HG03442 (cell line): ENCODE results near the gene S100A7A.

Source experiments
- ATAC-seq: cut with Tn5 transposase; IDR thresholded peaks from one replicate; pipeline ENCODE4 v1.9.1; 2021; ENCODE audit warnings: mild to moderate bottlenecking, moderate library complexity; ENCODE audit not compliant: unreplicated experiment

The S100A7A gene

DNA sequence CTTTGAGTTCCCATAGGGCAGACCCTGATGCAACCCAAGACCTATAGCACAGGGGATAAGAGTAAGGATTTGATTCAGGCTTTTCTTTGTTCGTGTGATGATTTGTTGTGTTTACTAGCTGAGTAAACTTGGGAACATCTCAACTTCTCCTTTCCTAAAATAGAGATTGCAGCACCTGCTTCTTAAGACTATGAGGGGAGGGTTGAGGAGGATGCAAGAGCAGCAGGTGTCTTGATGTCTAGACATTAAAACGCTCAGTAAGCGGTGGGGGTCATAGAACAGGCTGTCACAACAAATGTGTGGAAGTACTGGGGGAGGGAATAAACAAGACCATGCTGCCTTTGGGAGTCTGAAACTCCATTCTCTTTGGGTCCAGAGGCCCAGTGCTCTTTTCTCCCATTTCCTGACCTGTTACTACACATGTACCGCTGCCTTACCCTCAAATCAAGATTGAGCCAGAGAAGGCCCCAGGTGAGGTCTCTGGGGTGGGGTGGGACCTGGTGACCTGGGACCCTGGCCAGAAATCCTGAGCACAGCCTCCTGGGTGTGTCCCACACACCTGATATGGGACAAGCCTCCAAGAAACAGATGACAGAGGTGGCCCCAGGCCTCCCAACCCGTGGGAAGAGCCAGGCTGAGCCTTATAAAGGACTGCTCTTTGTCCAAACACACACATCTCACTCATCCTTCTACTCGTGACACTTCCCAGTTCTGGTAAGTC, at the start of gene S100A7A:
S100A7A (plus strand) TSS at position 671 of the 721 bp plus-strand sequence. CDS start 1,563 bp downstream, outside the sequence.
- no peak for ATAC-seq

DNA sequence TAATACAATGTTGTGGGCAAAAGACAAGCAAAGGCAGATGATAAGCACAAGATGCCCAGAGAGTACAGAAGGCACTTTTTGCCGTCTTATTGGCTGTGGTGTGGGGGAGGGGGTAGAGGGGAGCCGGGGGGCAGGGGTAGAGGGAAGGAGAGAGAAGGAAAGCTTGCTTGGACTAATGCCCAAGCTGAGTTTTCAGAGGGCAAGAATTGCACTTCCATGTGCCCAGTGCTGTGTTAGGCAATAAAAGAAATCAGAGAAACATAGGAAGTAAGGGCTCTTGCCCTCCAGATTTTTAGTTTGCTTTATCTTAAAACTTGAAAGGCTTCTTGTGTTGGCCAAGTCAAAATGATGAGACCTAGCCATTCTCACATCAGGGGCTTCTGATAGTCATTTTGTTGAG, 49.2 kb upstream of the S100A7A start:
- ATAC-seq = no peak

DNA sequence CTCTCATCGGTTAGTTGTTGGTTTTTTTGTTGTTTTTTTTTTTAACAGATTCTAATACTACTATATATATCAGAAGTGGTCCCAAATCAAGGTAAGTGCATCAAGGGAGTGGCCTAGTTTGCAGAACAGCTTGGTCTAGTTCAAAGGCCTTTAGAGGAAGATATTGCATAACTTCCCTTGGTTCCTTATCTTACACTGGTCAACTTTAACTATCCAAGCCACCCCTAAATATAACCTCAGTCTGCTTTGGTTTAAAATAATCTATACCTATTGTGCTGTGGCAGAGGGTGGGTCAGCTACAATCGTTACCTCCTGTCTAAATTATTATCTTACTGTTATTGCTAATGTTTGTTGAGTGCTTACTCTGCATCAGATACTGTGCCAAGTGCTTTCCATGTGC, 47.8 kb upstream of the S100A7A start:
- ATAC-seq = no peak

DNA sequence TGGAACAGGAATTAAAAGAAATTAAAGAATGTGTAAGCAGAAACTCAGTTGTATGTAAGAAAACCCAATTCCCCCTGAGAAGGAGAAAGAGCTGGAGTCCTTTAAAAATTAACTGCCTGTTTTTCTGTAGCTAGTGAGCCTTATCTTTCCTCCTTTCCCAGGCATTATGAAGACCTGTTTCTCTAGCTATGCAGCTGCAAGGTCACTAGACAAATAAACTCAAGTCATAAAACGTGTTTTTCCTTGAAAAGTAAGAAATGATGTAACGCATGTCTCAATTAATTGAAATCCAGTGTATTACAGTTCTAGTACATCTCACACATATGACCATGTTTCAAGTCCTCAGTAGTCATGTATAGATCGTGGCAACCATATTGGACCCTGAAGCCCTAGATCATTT, 46.2 kb upstream of the S100A7A start:
- no peak for ATAC-seq

DNA sequence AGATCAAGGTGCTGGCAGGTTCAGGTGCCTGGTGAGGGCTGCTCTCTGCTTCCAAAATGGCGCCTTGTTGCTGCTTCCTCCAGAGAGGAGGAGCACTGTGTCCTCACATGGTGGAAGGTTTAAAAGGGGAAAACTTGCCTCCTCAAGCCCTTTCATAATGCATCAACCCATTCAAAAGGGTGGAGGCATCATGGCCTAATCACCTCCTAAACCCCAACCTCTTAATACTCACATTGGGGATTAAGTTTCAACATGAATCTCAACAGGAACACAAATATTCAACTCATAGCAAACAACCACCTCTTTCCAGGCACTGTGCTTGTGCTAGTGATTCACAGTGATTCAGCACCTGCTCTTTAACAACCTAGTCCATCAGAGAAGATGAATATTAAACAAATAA, 45.1 kb upstream of the S100A7A start:
- no peak for ATAC-seq

DNA sequence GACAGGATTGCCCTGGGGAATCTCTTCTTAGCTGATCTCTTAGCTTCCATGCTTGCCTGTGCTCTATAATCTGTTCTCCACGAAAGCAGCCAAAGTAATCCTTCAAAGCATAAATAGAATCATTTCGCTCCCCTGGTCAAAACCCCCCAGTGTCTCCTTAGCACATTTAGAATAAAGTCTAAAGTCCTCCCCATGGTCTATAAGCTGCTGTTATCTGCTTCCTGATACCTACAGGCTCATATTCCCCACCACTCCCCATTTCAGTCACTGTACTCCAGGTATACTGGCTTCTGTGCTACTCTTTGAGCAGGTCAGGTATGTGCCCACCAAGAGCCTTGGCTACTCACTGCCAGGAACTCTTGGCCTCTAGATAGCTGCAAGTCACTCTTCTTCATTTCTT, 43.7 kb upstream of the S100A7A start:
- no peak for ATAC-seq

DNA sequence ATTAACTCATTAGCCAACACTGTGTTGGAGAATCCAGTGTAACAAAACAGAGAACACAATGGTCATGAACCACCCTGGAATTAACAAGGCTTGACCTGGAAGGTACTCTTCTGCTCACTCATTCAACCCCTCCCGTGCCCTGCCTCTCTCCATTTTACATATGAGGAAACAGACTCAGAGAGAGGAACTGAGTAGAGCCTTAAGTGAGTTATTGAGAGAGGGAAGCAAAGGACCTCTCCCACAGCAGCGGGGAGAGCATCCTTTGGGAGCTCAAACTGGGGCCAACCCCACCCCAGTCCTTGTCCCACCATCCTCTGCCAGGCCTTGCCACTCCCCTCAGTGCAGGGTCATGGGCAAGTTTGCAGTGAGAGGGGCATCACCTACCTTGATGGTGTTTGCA, 42.2 kb upstream of the S100A7A start:
- no peak for ATAC-seq

DNA sequence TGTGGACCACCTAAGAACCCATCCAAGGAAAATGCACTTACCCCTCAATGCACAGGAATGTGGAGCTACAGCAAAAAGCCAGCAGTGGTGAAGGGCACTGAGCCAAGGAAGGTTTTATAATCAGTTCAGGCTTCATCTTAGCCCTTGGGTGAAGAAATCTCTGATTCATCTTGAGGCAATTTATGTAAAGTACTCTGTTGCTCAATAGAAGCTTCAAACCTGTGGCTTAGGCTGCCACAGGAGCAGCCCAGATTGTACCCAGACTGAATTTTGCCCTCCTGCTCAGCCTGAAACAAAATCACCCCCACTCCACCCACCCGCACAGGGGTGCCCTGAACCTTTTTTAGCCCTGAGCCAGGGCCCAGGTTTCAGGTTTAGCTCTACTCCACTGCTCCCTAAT, 40.8 kb upstream of the S100A7A start, which contains the start of gene S100A12:
S100A12 (minus strand) TSS at position 111 of the 400 bp plus-strand sequence. CDS start 1,029 bp downstream, outside the sequence.
- no peak for ATAC-seq

DNA sequence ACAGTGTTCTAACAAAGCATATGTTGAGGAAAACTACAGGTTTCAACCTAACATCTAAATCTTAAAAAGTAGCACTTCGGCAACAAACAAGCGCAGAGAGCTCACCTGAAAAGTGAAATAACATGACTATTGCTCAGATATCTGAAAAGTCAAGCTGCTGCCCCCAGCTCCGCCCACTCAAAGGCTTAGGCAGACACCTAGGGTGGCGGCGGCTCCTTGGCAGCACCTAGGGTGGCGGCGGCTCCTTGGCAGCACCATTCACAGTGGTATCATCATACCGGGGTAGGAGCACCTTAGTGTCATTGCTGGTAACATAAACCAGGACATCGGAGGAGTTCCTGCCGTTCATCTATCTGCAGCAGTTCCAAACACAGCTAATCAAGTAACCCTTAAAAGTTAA, 36.7 kb upstream of the S100A7A start:
- ATAC-seq = no peak

DNA sequence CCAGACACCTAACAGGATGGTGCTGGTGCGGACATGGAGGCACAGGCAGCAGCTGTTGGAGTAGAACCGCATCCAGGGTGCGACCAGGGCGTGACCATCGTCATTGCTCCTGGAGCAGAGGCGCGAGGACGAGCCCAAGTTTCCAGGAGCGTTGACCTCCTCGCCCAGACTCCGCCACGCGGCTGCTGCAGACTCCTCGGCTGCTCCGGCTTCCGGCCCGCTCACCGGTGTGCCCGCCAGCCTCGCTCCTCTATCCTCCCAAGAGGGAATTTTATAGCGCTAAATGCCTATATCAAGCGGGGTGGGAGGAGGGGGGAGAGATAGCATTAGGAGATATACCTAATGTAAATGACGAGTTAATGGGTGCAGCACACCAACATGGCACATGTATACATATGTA, 35.6 kb upstream of the S100A7A start:
- no peak for ATAC-seq

DNA sequence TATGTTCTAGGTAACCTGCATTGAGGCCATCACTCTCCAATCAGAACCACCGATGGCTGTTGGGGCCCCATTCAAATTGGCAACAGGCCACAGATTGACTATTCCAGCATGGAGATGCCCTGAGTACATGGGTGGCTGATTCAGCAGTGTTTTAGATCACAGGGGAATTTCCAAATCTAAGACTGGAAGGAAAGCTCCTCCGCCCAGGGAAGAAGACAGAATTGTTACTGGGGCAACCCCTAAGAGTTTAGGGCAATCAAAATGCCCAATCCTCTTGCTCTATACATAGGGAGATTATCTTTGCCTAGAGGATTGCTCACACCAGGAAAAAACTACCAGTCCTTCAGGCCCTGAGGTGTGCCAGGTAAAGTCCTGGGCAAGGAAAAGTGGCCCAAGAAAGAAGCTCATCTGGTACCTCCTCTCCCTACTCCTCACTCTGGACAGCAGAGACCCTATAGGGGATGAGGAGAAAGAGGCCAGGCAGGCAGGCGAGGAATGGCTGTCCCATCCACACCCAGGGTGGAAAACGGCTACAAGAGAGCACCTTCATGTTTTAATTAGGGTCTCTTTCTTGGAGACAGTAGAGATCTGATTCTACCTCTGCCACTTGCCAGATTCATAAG, 31.3 kb upstream of the S100A7A start:
- ATAC-seq = no peak

DNA sequence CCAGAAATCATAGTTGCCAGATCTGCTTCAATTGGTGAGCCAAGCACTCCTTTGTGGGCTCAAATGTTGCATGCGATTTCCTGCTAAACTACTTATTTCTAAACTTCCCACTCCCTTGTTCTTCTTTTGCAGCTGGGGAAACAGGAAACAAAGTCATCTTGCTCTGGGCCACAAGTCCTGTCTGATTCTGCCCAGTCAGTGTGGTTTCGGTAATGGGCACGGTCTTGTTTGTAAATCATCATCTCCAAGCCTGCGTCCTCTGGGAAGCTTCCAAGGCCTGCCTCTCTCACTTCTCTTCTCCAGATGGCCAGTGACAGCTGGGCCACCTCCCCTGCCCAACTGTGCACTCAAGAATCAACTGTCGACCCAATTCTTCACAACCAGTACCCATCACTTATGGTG, 29.8 kb upstream of the S100A7A start:
- no peak for ATAC-seq

DNA sequence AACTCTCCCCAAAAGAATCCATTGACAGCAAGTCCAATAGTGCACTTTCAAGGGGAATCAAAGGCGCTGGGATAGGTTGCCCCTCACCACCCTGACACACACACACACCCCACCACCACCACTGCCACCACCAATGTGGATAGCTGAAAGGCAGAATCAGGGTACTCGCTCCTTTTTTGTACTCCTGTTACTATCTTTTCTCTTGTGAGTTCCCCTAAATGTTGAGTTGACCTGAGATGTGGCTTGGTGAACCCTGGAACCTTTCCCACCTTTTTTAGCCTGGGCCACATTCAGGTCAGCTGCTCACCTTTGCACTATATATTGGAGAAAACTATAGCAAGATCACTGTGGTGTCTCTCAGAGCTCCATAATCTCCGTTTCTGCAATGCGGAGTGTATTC, 29.3 kb upstream of the S100A7A start:
- no peak for ATAC-seq

DNA sequence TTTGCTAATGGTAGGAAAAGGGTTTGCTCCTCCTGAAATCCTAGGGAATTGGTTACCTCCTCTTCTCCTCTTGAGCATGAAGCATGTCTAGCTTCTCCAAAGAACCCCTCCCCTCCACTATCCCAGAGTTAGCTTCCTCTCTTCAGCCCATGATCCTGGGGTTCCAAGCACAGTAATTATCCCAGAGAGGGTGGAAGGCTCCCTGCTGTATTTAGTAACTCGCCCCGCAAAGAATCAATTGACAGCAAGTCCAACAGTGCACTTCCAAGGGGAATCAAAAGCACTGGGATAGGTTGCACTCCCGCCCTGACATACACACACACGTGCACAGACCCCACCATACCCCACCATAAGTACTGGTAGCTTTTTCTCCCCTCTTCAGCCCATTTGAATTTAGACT, 28.5 kb upstream of the S100A7A start:
- no peak for ATAC-seq

DNA sequence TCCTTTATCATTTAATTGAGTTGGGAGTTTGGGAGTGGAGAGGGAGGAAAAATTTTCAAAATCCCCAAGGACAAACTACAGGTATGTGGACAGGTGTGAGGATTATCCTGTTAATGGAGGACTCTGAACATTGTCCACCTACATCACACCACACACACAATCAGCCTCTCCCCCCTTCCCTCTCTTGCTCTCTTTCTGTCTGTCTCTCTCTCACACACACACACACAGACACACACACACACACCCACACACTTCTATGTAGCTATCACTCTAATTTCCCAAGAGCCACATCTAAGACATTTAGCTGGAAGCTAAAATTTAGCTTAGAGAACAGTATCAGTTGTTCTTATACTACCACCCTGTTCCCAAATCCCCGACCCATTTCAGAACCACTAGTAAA, 26.9 kb upstream of the S100A7A start:
- no peak for ATAC-seq

DNA sequence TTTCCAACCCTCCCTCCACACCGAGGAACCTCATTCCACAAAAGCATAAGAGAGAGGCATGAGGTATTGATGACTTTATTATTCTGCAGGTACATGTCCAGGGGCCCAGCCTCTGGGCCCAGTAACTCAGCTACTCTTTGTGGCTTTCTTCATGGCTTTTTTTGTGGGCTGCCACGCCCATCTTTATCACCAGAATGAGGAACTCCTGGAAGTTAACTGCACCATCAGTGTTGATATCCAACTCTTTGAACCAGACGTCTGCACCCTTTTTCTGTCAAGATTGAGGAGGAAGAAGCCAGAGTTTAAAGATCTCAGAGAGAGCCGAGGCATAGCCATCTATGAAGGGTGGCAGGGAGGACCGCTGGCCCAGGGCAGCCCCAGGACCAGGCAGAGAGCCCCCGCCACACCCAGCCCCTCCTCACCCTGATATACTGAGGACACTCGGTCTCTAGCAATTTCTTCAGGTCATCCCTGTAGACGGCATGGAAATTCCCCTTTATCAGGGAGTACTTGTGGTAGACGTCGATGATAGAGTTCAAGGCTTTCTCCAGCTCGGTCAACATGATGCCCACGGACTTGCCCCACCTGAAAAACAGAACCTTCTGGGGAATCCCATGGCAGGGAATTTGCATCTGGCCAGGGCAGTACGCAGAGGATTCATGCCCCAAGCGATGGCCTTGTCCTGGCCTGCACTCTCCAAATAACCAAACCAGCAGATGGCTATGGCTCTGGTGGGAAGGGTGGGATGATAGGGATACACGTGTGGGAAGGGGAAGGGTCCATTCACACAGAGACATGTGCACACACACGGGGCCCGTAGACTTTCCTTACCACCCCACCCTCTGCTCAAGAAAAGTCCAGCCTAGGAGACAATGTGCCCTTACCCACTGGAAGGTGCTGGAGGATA, 26.1 kb upstream of the S100A7A start:
- ATAC-seq = no peak

DNA sequence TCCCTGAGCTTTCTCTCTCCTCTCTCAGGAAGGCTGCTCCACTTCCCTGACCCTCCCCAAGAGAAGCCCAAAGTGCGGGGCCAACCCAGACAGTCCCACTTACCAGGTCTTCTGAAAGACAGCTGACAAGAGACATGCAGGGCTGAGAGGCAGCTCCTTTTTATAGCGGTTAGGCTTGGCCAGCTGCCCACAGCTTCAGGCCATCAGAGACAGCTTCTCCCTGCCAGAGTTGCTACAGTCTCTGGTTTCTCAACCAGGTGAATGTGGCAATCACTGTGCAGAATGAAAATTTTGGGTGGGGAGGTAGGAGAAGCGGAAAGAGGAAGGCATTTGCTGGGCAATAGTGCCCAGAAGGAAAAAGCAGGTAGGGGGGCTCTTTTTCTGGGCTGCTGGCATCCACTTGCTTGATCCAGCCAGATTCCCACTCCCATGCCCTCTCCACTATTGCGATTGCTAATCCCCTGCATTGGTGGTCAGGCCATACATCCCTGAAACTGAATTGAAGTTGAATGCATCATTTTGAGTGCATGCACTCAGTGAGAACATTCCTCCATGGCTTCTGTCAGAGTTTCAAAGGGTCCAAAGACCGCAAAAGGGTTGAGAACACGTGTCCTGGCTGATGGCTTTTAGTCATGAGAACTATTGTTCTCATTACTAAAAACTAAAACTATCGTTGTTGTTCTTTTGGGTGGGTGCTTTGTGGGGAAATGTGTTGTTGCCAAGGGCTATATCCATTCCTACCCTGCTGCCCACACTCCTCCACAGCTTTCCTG, 25.2 kb upstream of the S100A7A start, which contains the start of gene S100A8:
S100A8 (minus strand) TSS at position 136 of the 773 bp plus-strand sequence. CDS start 538 bp downstream, outside the sequence.
- no peak for ATAC-seq

DNA sequence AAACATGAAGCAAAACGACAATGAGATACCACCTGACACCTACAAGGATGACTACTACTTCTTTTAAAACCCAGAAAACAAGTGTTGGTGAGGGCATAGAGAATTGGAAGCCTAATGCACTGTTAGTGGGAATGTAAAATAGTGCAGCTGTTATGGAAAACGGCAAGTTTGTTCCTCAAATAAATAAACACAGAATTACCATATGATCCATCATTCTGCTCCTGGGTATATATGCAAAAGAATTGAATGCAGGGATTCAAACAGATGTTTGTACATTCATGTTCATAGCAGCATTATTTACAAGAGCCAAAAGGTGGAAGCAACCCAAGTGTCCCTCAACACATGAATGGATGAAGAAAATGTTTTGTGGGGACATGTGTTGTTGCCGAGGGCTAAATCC, 24.1 kb upstream of the S100A7A start:
- ATAC-seq = no peak

DNA sequence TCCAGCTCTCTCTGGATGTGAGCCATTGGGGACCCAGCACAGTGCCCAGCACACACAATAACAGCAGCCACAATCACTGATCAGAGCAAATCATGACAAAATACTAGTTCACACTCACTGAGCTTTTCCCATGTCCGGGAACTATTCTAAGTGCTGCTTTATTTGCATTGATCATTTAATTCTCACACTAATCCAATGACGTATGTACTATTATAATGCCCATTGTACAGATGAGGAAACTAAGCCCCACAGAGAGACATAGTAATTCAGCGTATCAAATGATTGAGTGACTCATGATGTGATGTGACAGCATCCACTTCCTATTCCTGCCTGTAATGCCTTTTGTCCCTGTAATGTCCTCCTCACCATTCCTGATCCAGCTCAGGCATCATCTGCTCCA, 23.5 kb upstream of the S100A7A start:
- no peak for ATAC-seq

DNA sequence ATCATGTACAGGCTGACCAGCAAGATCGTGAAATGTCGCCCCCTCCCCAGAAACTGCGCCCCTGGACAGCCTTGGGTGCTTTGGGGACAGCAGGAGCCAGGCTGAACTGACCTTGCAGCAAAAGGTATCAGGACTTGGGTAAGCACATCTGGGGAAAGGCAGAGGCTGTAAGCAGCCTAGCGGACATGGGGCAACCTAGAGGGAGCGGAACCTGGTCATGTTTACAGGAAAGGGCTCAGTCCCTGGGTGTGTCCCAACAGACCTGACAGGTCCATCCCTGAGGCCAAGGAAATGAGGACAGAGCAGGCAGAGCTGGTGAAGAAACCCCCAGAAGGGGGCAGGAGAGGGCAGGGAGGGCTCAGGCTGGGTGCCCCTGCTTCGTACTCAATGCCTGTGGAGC, 22.4 kb upstream of the S100A7A start:
- ATAC-seq = no peak

DNA sequence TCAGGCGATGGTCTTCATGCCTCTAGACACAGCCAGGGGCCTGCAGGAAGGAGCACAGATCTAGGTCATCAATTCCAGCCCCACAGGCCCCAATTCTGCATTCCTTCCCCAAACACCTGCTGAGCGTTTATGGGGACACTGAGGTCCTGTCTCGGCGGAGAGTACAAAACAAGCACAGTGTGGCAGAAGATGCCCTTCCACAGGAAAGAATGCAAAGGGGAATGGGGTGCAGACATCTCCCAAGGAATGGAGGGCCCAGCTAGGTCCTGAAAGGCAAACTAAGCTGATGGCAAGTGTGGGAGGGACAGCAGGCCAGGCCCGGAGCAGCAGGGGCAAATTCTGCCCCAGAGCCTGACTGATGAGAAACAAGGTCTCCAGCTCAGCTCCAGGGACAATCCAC, 21.9 kb upstream of the S100A7A start:
- no peak for ATAC-seq
